Tibial nerve (tissue), 4 donors: Measurements from ENCODE around the gene PAQR4. TPM values are rescaled to one million over a fixed set of nuclear protein-coding genes. Genes with fewer than 3 reads are reported as not detected.
"Not testable (repeated sequence)": the region's sequence is repeated elsewhere in the genome, so short reads cannot be mapped to it uniquely, and the experiment has no call there.

Experiments
- DNase-seq, 2 donors: peaks; one replicate each; pipeline ENCODE4 v3.0.0-alpha.2; 2019; ENCODE audit warnings: low spot score in 2 of 2
- H3K27ac ChIP-seq, 4 donors: fragments of 200-600 bp; sonication (generic) in 3 of 4; one replicate each; pipeline ENCODE4 v1.5.1; 2017 to 2019; ENCODE audit warnings: mild to moderate bottlenecking in 1 of 4
- H3K27me3 ChIP-seq, 2 donors: fragments of 200-600 bp; sonication (generic) in 1 of 2; one replicate each; pipeline versions ENCODE4 v1.5.1 to v1.6.0; 2017 to 2019
- H3K36me3 ChIP-seq, 3 donors: fragments of 200-600 bp; sonication (generic); one replicate each; pipeline ENCODE4 v1.5.1; 2018 to 2019
- H3K4me1 ChIP-seq, 4 donors: fragments of 200-600 bp; sonication (generic) in 3 of 4; one replicate each; pipeline ENCODE4 v1.5.1; 2017 to 2019
- H3K4me3 ChIP-seq, 4 donors: fragments of 200-600 bp; sonication (generic) in 3 of 4; one replicate each; pipeline ENCODE4 v1.5.1; 2017 to 2019; ENCODE audit warnings: mild to moderate bottlenecking in 1 of 4, moderate library complexity in 1 of 4
- H3K9me3 ChIP-seq, 4 donors: fragments of 200-600 bp; sonication (generic) in 3 of 4; one replicate each; pipeline ENCODE4 v1.5.1; 2017 to 2019
- EP300 ChIP-seq, 2 donors: sonication (generic); formaldehyde crosslinking; IDR thresholded peaks; one replicate each; pipeline ENCODE4 v1.6.1; 2017; ENCODE audit warnings: antibody characterized with exemption in 2 of 2, mild to moderate bottlenecking in 1 of 2
- POLR2A ChIP-seq, 2 donors: fragments of 450-650 bp; IDR thresholded peaks; one replicate each; pipeline ENCODE4 v1.6.1; 2017; ENCODE audit warnings: antibody characterized with exemption in 2 of 2, mild to moderate bottlenecking in 2 of 2, moderate library complexity in 2 of 2
- WGBS, 2 donors: methylation state at CpG; one replicate each; pipeline ENCODE4 v1.1.5; 2018; 5-methylcytosine and 5-hydroxymethylcytosine counted together
- total RNA-seq, 4 donors: library from RNA; depleted of rRNA; stranded (reverse); fragments of >200 nt; gene quantifications; one replicate each; pipeline ENCODE4 v1.1.0, GENCODE V29; 2016
- TF ChIP-seq, protein P1 (sequence below), 5 experiments: fragments of 200-600 bp in 3 of 5; fragments of 450-650 bp in 2 of 5; sonication (generic) in 3 of 5; IDR thresholded peaks; one replicate each; pipeline ENCODE4 v1.5.1; 2016 to 2019; ENCODE audit warnings: antibody characterized with exemption in 5 of 5, mild to moderate bottlenecking in 3 of 5, moderate library complexity in 2 of 5

The PAQR4 gene
- total RNA-seq, 4 donors from 2014 or later = 5.1 to 15.0 (median 7.9) TPM

DNA sequence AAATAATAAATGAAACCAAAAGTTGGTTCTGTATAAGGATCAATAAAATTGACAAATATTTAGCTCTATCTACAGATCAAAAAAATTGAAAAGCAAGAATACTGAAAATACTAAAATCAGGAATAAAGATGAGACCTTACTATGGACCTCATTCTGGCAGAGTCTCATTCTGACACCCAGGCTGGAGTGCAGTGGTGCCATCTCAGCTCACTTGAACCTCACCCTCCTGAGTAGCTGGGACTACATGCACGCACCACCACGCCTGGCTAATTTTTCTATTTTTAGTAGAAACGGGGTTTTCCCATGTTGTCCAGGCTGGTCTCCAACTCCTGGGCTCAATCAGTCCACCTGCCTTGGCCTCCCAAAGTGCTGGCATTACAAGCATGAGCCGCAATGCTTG is 27.1 kb upstream of the PAQR4 start:
- Histone ChIP-seq H3K4me1 (no peaks in the 10 kb centered on the region), H3K4me3 (no peak overlapping the region), H3K27me3 (no peaks in the 10 kb centered on the region), H3K36me3 (peaks cover 3 to 98% (median 24%) of the 10 kb centered on the region in 3 donors), H3K9me3 (no peaks in the 10 kb centered on the region), H3K27ac (no peak overlapping the region)
- no peak for DNase-seq
- TF ChIP-seq, protein P1, sequence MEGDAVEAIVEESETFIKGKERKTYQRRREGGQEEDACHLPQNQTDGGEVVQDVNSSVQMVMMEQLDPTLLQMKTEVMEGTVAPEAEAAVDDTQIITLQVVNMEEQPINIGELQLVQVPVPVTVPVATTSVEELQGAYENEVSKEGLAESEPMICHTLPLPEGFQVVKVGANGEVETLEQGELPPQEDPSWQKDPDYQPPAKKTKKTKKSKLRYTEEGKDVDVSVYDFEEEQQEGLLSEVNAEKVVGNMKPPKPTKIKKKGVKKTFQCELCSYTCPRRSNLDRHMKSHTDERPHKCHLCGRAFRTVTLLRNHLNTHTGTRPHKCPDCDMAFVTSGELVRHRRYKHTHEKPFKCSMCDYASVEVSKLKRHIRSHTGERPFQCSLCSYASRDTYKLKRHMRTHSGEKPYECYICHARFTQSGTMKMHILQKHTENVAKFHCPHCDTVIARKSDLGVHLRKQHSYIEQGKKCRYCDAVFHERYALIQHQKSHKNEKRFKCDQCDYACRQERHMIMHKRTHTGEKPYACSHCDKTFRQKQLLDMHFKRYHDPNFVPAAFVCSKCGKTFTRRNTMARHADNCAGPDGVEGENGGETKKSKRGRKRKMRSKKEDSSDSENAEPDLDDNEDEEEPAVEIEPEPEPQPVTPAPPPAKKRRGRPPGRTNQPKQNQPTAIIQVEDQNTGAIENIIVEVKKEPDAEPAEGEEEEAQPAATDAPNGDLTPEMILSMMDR (IDR thresholded peaks at IDR 0.05) = no peak
- TF ChIP-seq EP300 (IDR thresholded peaks at IDR 0.05) (no peak), POLR2A (IDR thresholded peaks at IDR 0.05) (no peak)
- 82 to 89% methylated on average over 4 of the region's 4 CpGs for WGBS, 2 donors

DNA sequence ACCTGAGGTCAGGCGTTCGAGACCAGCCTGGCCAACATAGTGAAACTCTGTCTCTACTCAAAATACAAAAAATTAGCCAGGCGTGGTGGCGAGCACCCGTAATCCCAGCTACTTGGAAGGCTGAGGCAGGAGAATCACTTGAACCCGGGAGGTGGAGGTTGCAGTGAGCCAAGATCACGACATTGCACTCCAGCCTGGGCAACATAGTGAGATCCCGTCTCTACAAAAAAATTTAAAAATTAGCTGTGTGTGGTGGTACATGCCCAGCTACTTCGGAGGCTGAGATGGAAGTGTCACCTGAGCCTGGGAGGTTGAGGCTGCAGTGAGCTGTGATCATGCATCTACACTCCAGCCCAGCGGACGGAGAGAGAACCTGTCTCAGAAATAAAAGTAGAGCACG is 25.4 kb upstream of the PAQR4 start:
- 81 to 85% methylated on average over 12 of the region's 12 CpGs for WGBS, 2 donors
- H3K4me3 ChIP-seq, H3K27me3 ChIP-seq, H3K4me1 ChIP-seq, H3K27ac ChIP-seq, DNase-seq, H3K9me3 ChIP-seq: not testable (repeated sequence)
- peaks cover 0 to 97% (median 17%) of the 10 kb centered on the region in 3 donors for H3K36me3 ChIP-seq

DNA sequence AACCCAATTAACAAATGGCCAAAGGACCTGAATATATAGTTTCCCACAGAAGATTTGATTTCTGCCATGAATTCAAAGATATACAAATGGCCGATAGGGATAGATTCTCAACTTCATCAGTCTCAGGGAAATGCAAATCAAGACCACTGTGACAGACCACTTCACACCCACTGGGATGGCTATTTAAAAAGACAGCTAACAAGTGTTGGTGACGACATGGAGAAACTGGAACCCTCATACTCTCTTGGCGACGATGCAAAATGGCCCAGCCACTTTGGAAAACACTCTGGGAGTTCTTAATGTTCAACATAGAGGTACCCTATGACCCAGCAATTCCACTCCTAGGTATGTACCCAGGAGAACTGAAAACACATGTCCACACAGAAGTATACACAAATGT is 22.5 kb upstream of the PAQR4 start:
- Histone ChIP-seq H3K4me1 (no peaks in the 10 kb centered on the region), H3K27me3 (no peaks in the 10 kb centered on the region), H3K4me3 (no peak overlapping the region), H3K9me3 (no peaks in the 10 kb centered on the region), H3K36me3 (peaks cover 0 to 93% (median 0%) of the 10 kb centered on the region in 3 donors), H3K27ac (no peak overlapping the region)
- no peak for DNase-seq
- TF ChIP-seq EP300 (IDR thresholded peaks at IDR 0.05) (no peak), POLR2A (IDR thresholded peaks at IDR 0.05) (no peak)
- TF ChIP-seq, protein P1 (IDR thresholded peaks at IDR 0.05) = no peak
- 98 to 99% methylated on average over 4 of the region's 4 CpGs for WGBS, 2 donors

DNA sequence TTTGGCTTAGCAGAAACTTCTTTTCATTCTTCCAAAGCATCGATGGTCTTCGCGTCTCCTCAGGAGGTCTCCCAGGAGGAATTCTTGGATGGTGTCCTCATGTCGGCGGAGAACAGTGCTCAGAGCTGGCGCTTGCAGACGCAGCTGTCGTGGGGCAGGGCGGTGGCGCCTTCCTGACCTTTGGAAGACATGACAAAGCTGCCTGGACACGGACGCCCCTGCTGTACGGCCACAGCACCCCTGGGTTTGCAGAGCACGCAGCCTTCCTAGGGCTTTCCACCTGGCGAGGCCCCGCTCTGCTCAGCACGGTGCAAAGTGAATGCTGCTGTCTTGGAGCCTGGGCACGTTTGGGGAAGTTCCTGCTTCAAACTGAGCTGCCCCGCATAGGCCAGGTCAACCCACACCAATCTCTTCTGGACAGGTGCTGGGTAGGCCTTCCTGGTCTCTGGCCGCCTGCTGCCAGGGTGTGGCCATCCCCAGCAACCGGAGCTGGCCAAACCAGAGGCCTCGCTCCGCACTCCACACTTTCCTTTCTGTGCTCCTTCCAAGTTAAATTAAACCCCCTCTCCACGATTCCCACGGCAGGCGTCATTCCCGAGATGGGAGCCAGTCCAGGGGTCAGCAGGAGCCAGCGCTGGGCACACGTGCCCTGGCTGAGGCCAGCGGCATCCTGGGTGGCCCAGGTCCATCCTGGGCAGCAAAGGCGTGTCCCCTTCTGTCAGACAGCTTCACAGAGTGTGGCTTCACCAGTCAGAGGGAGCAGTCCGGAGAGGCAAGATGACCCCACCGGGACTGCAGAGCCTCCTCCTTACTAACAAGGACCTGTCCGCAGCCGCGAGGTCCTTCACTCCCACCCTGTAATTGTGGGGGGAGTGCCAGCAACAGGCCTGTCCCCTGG is 20.1 kb upstream of the PAQR4 start:
- 79 to 83% methylated on average over 32 to 36 of the region's 36 CpGs for WGBS, 2 donors
- H3K27ac ChIP-seq = no peak overlapping the region
- no peaks in the 10 kb centered on the region for H3K9me3 ChIP-seq
- H3K27me3 ChIP-seq = peaks cover 0 to 2% of the 10 kb centered on the region in 2 donors
- DNase-seq = no peak
- H3K4me3 ChIP-seq = no peak overlapping the region
- no peak for TF ChIP-seq EP300 (IDR thresholded peaks at IDR 0.05)
- no peak for TF ChIP-seq POLR2A (IDR thresholded peaks at IDR 0.05)
- TF ChIP-seq, protein P1 (IDR thresholded peaks at IDR 0.05) = no peak
- no peaks in the 10 kb centered on the region for H3K4me1 ChIP-seq
- peaks cover 0 to 70% (median 0%) of the 10 kb centered on the region in 3 donors for H3K36me3 ChIP-seq

DNA sequence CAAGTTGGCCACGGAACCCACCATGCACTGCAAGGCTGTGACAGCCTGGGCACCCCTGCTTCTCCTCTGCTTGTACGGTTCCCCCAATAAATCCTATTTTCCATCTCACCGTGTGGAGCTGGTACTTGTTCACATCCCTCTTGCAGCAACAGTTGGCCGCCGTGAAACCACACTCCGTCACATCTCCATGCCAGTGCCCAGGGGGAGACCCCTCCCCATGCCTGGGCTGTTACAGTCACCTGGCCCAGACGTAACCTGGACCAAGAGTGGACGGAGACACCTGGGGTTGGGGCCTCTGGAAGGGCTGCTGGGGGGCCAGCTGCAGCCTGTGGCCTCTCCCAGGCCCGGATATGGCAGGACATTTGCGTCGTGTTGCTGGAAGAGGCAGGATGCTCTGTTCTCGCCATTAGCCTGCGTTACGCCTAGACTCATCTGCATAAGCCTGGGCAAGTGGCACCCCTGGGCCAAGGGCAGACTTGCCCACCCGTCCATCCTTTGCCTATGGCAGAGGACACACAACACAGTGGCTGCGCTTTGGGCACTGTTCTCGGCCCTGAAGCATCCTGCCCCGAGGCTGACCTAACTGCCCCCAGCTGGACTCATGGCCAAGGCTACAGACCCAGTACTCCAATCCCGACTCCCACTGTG is 19.3 kb upstream of the PAQR4 start:
- peaks cover 0 to 63% (median 0%) of the 10 kb centered on the region in 3 donors for H3K36me3 ChIP-seq
- H3K9me3 ChIP-seq = no peaks in the 10 kb centered on the region
- 86 to 91% methylated on average over 18 to 19 of the region's 19 CpGs for WGBS, 2 donors
- H3K27me3 ChIP-seq = peaks cover 0 to 10% of the 10 kb centered on the region in 2 donors
- no peak for DNase-seq
- no peak overlapping the region for H3K27ac ChIP-seq
- H3K4me3 ChIP-seq = no peak overlapping the region
- TF ChIP-seq, protein P1 (IDR thresholded peaks at IDR 0.05) = no peak
- TF ChIP-seq EP300 (IDR thresholded peaks at IDR 0.05) (no peak), POLR2A (IDR thresholded peaks at IDR 0.05) (no peak)
- no peaks in the 10 kb centered on the region for H3K4me1 ChIP-seq
